Omental fat pad (tissue), 4 donors: ENCODE measurements around the gene RFX6. TPM values are rescaled to one million over a fixed set of nuclear protein-coding genes. Genes with fewer than 3 reads are reported as not detected.

Source experiments
- ATAC-seq: fragments of 150-250 bp; one replicate; pipeline ENCODE4 v1.9.1; 2016; ENCODE audit warnings: mild to moderate bottlenecking, moderate library complexity; ENCODE audit not compliant: low FRiP score
- DNase-seq: peaks from one replicate; pipeline ENCODE4 v3.0.0-alpha.2; 2019; ENCODE audit warnings: low spot score
- CTCF ChIP-seq, 3 donors: fragments of 450-650 bp; IDR thresholded peaks; one replicate each; pipeline ENCODE4 v1.5.1; 2016 to 2017; ENCODE audit warnings: antibody characterized with exemption in 3 of 3, mild to moderate bottlenecking in 3 of 3, moderate library complexity in 2 of 3
- total RNA-seq, 4 donors: library from RNA; depleted of rRNA; stranded (reverse); fragments of >200 nt; gene quantifications; one replicate each; pipeline ENCODE4 v1.1.0, GENCODE V29; 2016

The RFX6 gene
- total RNA-seq, 4 donors from 2014 or later, result not detected

- ATAC-seq (no peak), DNase-seq (no peak)
- TF ChIP-seq CTCF (IDR thresholded peaks at IDR 0.05), result no peak
These were observed 18.9 kb downstream of the RFX6 start for GRCh38 chr6:116895935-116896334.

GRCh38 chr6:116902634-116903033 lies 25.6 kb downstream of the RFX6 start:
- no peak for TF ChIP-seq CTCF (IDR thresholded peaks at IDR 0.05)
- no peak for DNase-seq
- no peak for ATAC-seq

- DNase-seq (no peak), ATAC-seq (no peak)
- TF ChIP-seq CTCF (IDR thresholded peaks at IDR 0.05), result no peak
These were observed 46.0 kb downstream of the RFX6 start for GRCh38 chr6:116922853-116923548.

- ATAC-seq (no peak), DNase-seq (no peak)
- no peak for TF ChIP-seq CTCF (IDR thresholded peaks at IDR 0.05)
These were observed 47.2 kb downstream of the RFX6 start for GRCh38 chr6:116924245-116924644.

GRCh38 chr6:116925088-116925794 lies 48.2 kb downstream of the RFX6 start:
- ATAC-seq, result no peak

GRCh38 chr6:116928677-116929076 lies 51.6 kb downstream of the RFX6 start:
- DNase-seq, result no peak
- no peak for ATAC-seq
- no peak for TF ChIP-seq CTCF (IDR thresholded peaks at IDR 0.05)

More at GRCh38 chr6:116925088-116925794, 48.2 kb downstream of the RFX6 start:
- no peak for TF ChIP-seq CTCF (IDR thresholded peaks at IDR 0.05)
- DNase-seq, result no peak

- DNase-seq (no peak), ATAC-seq (no peak)
- TF ChIP-seq CTCF (IDR thresholded peaks at IDR 0.05), result no peak
These were observed 52.8 kb downstream of the RFX6 start for GRCh38 chr6:116929825-116930224.
